ENCODE measurements around the gene LRFN3. TPM values are rescaled to one million over a fixed set of nuclear protein-coding genes. Genes with fewer than 3 reads are reported as not detected.
"Not testable (repeated sequence)": the region's sequence is repeated elsewhere in the genome, so short reads cannot be mapped to it uniquely, and the experiment has no call there.

LRFN3 gene
- total RNA-seq, 1 donor from 2014 or later = 2.3 TPM

DNA sequence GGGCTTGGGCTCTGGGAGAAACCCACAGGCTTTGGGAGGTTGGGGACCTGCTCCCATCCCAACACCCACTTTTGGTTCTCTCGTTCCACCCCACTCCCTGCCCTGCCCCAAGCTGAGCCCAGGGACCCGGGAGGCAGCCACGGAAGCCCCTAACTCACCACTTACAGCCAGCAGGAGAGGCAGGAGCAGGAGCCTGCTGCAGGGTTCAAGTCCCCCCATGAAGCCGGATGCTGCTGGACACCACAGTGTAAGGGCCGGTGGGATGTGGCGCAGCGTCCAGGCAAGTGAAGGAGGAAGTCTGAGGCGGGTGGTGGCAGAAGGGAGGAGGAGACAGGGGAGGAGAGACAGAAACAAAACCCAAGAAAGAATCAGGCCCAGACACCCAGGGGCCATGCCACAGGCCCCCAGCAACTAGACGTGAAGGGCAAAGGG is 28.1 kb upstream of the LRFN3 start, which contains the start of gene TYROBP:
Gene TYROBP (minus strand): TSS at position 286 of the 432 bp plus-strand sequence. CDS start 67 bp downstream, at position 219.
- no peaks in the 10 kb centered on the region for H3K9me3 Mint-ChIP-seq
- Histone ChIP-seq H3K79me2 (ENCODE audit: low read depth) (no peaks in the 10 kb centered on the region), H3K9me3 (ENCODE audit: low read depth) (no peaks in the 10 kb centered on the region), H3K36me3 (no peaks in the 10 kb centered on the region), H3K4me3 (no peak within 1 kb of the TSS), H2AFZ (replicated peaks) (no peak within 1 kb of the TSS), H3K27me3 (peaks cover 3% of the 10 kb centered on the region), H3K9ac (no peak within 1 kb of the TSS), H3K4me1 (peaks cover 6% of the 10 kb centered on the region), H3K4me2 (no peak within 1 kb of the TSS), H4K20me1 (ENCODE audit: low read depth) (no peaks in the 10 kb centered on the region), H3F3A (ENCODE audit: low read depth) (no peaks in the 10 kb centered on the region), H3K27ac (no peak within 1 kb of the TSS)
- peaks cover 22% of the 10 kb centered on the region for H3K27me3 Mint-ChIP-seq (ENCODE audit: insufficient read depth, low read depth)
- TF ChIP-seq EZH2phosphoT487 (IDR thresholded peaks at IDR 0.05) = no peak
- TF ChIP-seq, protein P1, sequence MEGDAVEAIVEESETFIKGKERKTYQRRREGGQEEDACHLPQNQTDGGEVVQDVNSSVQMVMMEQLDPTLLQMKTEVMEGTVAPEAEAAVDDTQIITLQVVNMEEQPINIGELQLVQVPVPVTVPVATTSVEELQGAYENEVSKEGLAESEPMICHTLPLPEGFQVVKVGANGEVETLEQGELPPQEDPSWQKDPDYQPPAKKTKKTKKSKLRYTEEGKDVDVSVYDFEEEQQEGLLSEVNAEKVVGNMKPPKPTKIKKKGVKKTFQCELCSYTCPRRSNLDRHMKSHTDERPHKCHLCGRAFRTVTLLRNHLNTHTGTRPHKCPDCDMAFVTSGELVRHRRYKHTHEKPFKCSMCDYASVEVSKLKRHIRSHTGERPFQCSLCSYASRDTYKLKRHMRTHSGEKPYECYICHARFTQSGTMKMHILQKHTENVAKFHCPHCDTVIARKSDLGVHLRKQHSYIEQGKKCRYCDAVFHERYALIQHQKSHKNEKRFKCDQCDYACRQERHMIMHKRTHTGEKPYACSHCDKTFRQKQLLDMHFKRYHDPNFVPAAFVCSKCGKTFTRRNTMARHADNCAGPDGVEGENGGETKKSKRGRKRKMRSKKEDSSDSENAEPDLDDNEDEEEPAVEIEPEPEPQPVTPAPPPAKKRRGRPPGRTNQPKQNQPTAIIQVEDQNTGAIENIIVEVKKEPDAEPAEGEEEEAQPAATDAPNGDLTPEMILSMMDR (IDR thresholded peaks at IDR 0.05) = no peak
- TF ChIP-seq EZH2 (IDR thresholded peaks at IDR 0.05) = no peak
- no peaks in the 10 kb centered on the region for H3K36me3 Mint-ChIP-seq
- DNase-seq (ENCODE audit: low spot score) = no peak
- H3K4me3 Mint-ChIP-seq = no peak within 1 kb of the TSS
- H3K4me1 Mint-ChIP-seq = peaks cover 32% of the 10 kb centered on the region
- H3K27ac Mint-ChIP-seq = peak within 1 kb of the TSS; percentile 94

DNA sequence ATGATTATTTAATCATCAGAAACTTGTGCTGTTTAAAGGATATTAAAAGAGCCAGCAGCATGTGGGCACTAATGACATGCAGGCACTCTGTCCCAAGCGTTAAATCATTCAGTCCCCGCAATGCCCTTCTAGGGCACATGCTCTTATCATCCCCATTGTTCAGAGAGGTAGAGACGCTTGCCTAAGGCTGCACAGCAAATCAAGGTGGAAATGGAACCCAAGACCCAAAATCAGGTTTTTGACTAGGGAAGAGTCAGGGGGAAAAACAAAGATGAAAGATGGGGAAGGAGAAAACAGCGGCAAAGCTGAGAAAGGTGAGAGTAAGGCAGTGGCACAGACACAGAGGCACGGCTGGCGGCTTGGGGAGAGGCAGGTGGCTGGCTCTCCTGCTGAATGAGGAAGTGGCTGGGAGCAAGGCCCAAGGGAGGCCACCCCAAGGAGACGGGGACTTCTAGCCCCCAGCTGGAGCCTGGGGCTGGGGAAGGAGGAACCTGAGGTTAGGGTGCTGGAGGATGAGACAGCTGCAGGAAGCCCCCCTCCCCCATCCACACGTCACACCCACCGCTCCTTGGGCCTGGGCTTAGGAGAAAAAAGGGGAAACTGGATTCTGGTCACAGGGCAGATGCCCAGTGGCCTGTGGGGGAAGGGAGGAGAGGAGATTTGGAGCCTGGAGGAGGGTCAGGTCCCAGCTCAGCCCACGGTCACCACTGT is 27.0 kb upstream of the LRFN3 start:
- Mint-ChIP-seq H3K27ac (no peak overlapping the region), H3K36me3 (no peaks in the 10 kb centered on the region), H3K4me1 (peaks cover 24% of the 10 kb centered on the region), H3K4me3 (no peak overlapping the region), H3K9me3 (no peaks in the 10 kb centered on the region), H3K27me3 (ENCODE audit: insufficient read depth, low read depth) (peaks cover 15% of the 10 kb centered on the region)
- Histone ChIP-seq H3K4me3 (no peak overlapping the region), H3K4me1 (peaks cover 6% of the 10 kb centered on the region), H3F3A (ENCODE audit: low read depth) (no peaks in the 10 kb centered on the region), H3K27ac (no peak overlapping the region), H3K27me3 (no peaks in the 10 kb centered on the region), H3K4me2 (no peak overlapping the region), H3K9ac (no peak overlapping the region), H3K79me2 (ENCODE audit: low read depth) (no peaks in the 10 kb centered on the region), H4K20me1 (ENCODE audit: low read depth) (no peaks in the 10 kb centered on the region), H3K36me3 (no peaks in the 10 kb centered on the region), H3K9me3 (ENCODE audit: low read depth) (no peaks in the 10 kb centered on the region), H2AFZ (replicated peaks) (peak overlapping the region; percentile 77)
- no peak for TF ChIP-seq EZH2 (IDR thresholded peaks at IDR 0.05)
- TF ChIP-seq EZH2phosphoT487 (IDR thresholded peaks at IDR 0.05) = no peak
- TF ChIP-seq, protein P1 (IDR thresholded peaks at IDR 0.05) = no peak
- DNase-seq (ENCODE audit: low spot score) = no peak

- H3K27me3 Mint-ChIP-seq (ENCODE audit: insufficient read depth, low read depth) = peaks cover 15% of the 10 kb centered on the region
- Histone ChIP-seq H2AFZ (replicated peaks) (peak overlapping the region; percentile 77), H4K20me1 (ENCODE audit: low read depth) (no peaks in the 10 kb centered on the region), H3K27me3 (no peaks in the 10 kb centered on the region), H3K79me2 (ENCODE audit: low read depth) (no peaks in the 10 kb centered on the region), H3K4me1 (peaks cover 6% of the 10 kb centered on the region), H3K4me3 (no peak overlapping the region), H3K9ac (no peak overlapping the region), H3K27ac (no peak overlapping the region), H3K9me3 (ENCODE audit: low read depth) (no peaks in the 10 kb centered on the region), H3F3A (ENCODE audit: low read depth) (no peaks in the 10 kb centered on the region), H3K36me3 (no peaks in the 10 kb centered on the region), H3K4me2 (no peak overlapping the region)
- H3K9me3 Mint-ChIP-seq = no peaks in the 10 kb centered on the region
- no peak overlapping the region for H3K27ac Mint-ChIP-seq
- DNase-seq (ENCODE audit: low spot score) = no peak
- no peaks in the 10 kb centered on the region for H3K36me3 Mint-ChIP-seq
- TF ChIP-seq, protein P1 (IDR thresholded peaks at IDR 0.05) = no peak
- TF ChIP-seq EZH2phosphoT487 (IDR thresholded peaks at IDR 0.05) (no peak), EZH2 (IDR thresholded peaks at IDR 0.05) (no peak)
- no peak overlapping the region for H3K4me3 Mint-ChIP-seq
- H3K4me1 Mint-ChIP-seq = peaks cover 21% of the 10 kb centered on the region
Observed at GRCh38 chr19:35909684-35910035, 26.5 kb upstream of the LRFN3 start.

- not testable (repeated sequence) for H3K36me3 ChIP-seq; H3F3A ChIP-seq (ENCODE audit: low read depth); H3K36me3 Mint-ChIP-seq; H3K4me2 ChIP-seq; H4K20me1 ChIP-seq (ENCODE audit: low read depth); H3K9me3 ChIP-seq (ENCODE audit: low read depth); H3K27me3 ChIP-seq; H3K4me3 ChIP-seq; H3K27ac ChIP-seq; H3K9me3 Mint-ChIP-seq; H3K27ac Mint-ChIP-seq; H2AFZ ChIP-seq (replicated peaks); H3K79me2 ChIP-seq (ENCODE audit: low read depth); H3K9ac ChIP-seq; H3K4me1 ChIP-seq; H3K4me3 Mint-ChIP-seq; DNase-seq (ENCODE audit: low spot score)
- H3K27me3 Mint-ChIP-seq (ENCODE audit: insufficient read depth, low read depth) = peaks cover 15% of the 10 kb centered on the region
- peaks cover 16% of the 10 kb centered on the region for H3K4me1 Mint-ChIP-seq
Observed at GRCh38 chr19:35910355-35910754, 25.8 kb upstream of the LRFN3 start.

All from neural progenitor cell (in vitro differentiated cells).